Measurements from ENCODE around the gene DAPP1.

GRCh38 chr4:99885687-99886086 lies 69.1 kb downstream of the DAPP1 start:
- TF ChIP-seq CTCF (conservative IDR thresholded peaks at IDR 0.05), result no peak
- no peak for TF ChIP-seq EZH2 (IDR thresholded peaks at IDR 0.05; ENCODE audit: low read depth)

Data from PC-9 (cell line).